Activated T-helper 17 cell treated with anti-CD3 and anti-CD28 coated beads, Interleukin-2, amount 50 U/mL, for 72 hours (primary cell): ENCODE results near the gene GRIK2. TPM values are rescaled to one million over a fixed set of nuclear protein-coding genes. Genes with fewer than 3 reads are reported as not detected.

Experiments used
- ATAC-seq: fragments of 150-1000 bp; cut with Tn5 transposase; replicated peaks from 2 replicates; pipeline ENCODE4 v1.10.0; 2021; ENCODE audit warnings: mild to moderate bottlenecking, moderate library complexity
- H3K27ac Mint-ChIP-seq: one replicate; pipeline ENCODE4 v1.8.0; 2022; ENCODE audit warnings: mixed read lengths
- H3K27me3 Mint-ChIP-seq: one replicate; pipeline ENCODE4 v1.8.0; 2022; ENCODE audit warnings: mixed read lengths
- H3K36me3 Mint-ChIP-seq: one replicate; pipeline ENCODE4 v1.8.0; 2022; ENCODE audit warnings: low read depth, mild to moderate bottlenecking, mixed read lengths
- H3K4me1 Mint-ChIP-seq: one replicate; pipeline ENCODE4 v1.8.0; 2022; ENCODE audit warnings: mixed read lengths
- H3K4me3 Mint-ChIP-seq: one replicate; pipeline ENCODE4 v1.8.0; 2022; ENCODE audit warnings: mild to moderate bottlenecking, mixed read lengths
- H3K9me3 Mint-ChIP-seq: one replicate; pipeline ENCODE4 v1.8.0; 2022; ENCODE audit warnings: mixed read lengths
- total RNA-seq, 2 donors: library from RNA; stranded (reverse); gene quantifications; one replicate each; pipeline ENCODE4 v1.2.3, GENCODE V29; 2022

GRIK2 gene
- total RNA-seq, 2 donors from 2014 or later: 0.13 TPM; not detected in 1

DNA sequence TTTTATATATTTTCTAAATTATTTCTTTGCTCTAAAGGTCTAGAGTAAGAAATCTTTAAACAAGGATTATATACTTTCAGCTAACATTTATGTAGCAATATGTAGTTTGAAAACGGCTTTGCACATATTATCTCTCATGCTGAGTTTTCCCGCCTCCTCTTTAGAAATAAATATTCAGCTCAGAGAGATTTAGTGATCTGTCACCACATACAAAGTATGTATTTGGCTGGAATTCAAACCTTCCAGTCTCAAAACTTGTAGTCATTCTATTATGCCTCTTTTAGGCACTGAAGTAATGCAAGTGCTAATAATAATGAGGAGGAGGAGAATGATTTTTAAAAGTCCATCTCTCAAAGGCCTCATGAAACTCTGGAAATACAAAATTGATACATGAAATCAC, 525.0 kb downstream of the GRIK2 start:
- Mint-ChIP-seq H3K27me3 (no peaks in the 10 kb centered on the region), H3K4me1 (no peaks in the 10 kb centered on the region), H3K36me3 (no peaks in the 10 kb centered on the region), H3K9me3 (no peaks in the 10 kb centered on the region), H3K4me3 (no peak overlapping the region), H3K27ac (no peak overlapping the region)
- no peak for ATAC-seq

DNA sequence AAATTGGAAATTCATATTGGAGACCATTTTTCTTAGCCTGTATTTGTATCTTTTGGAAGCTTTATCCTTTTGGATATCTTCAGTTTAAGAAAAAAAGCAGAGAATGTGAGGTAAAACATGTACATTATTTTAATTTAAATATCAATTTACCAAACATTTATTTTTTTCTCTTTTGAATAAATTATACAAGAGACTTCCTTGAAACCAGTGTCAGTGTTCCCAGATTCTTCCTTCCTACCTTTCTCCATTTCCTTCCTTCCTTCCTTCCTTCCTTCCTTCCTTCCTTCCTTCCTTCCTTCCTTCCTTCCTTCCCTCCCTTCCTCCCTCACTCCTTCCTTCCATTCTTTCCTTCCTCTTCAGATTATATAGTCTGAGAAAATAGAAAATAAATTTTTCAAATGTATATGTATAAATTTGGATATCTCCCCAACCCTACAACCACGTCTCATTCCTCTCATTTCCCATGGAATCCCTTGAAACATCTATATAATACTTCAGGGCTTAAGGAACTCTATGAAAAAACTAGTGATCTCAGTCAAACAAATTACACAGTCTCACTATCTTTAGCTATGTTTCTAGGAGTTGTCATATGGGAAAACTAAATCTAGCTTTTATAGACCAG, 528.4 kb downstream of the GRIK2 start:
- no peaks in the 10 kb centered on the region for H3K36me3 Mint-ChIP-seq
- H3K27ac Mint-ChIP-seq: no peak overlapping the region
- no peaks in the 10 kb centered on the region for H3K27me3 Mint-ChIP-seq
- H3K4me1 Mint-ChIP-seq: no peaks in the 10 kb centered on the region
- no peak overlapping the region for H3K4me3 Mint-ChIP-seq
- ATAC-seq: no peak
- no peaks in the 10 kb centered on the region for H3K9me3 Mint-ChIP-seq

DNA sequence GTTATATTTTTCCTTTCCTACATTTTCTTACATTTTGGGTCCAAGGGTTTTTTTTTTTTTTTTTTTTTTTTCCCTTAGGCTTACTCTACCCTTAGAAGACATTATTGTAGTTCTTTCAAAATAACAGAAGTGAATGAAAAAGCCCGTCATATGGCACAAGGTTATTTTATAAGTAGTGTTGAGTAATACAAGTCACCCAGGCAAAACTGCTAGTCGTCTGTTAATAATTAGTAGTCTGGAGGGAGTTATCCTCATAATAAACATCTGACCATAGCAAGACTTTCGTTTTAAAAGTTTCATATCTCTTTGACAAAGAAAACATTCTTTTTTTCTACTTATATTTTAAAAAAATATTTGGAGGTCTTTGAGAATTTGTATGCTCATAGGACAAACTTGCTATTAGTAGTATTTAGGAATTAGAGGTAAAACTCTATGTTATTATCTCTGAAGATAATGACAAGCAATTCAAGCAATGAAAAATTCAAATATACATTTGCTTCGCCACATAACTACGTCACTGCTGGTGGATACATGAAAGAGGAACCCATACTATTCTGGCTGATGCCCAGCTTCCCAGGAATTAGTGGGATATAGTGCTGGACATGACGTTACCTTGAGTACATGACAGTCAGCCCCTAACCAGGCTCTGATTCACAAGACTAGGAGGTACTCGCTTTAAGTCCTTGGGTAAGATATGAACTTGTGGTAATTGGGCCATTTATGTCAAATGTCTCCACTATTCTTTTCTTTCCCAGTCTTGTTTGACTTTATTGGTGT, 532.8 kb downstream of the GRIK2 start:
- no peaks in the 10 kb centered on the region for H3K36me3 Mint-ChIP-seq
- no peak overlapping the region for H3K4me3 Mint-ChIP-seq
- no peak overlapping the region for H3K27ac Mint-ChIP-seq
- peaks cover 4% of the 10 kb centered on the region for H3K9me3 Mint-ChIP-seq
- no peaks in the 10 kb centered on the region for H3K27me3 Mint-ChIP-seq
- no peaks in the 10 kb centered on the region for H3K4me1 Mint-ChIP-seq
- ATAC-seq: no peak

DNA sequence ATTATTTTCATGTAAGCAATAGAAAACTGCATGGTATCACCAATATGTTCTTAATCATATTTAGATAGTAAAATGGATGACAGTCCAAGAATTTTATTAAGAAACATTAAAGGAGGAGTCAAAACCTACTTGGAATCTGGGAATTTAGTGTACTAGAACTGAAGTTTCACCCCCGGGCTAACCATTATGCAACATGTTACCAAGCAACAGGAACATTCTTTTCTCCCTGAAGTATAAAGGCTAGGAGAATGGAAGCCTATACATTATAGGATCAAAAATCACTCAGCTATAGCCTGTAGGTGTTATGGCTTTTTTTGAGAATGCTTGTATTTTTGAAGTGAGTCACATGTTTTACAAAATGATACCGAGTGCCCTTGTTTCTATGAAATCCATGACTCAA, 538.3 kb downstream of the GRIK2 start:
- H3K27me3 Mint-ChIP-seq: no peaks in the 10 kb centered on the region
- H3K36me3 Mint-ChIP-seq: no peaks in the 10 kb centered on the region
- H3K27ac Mint-ChIP-seq: no peak overlapping the region
- peaks cover 10% of the 10 kb centered on the region for H3K9me3 Mint-ChIP-seq
- ATAC-seq: no peak
- no peaks in the 10 kb centered on the region for H3K4me1 Mint-ChIP-seq
- H3K4me3 Mint-ChIP-seq: no peak overlapping the region

DNA sequence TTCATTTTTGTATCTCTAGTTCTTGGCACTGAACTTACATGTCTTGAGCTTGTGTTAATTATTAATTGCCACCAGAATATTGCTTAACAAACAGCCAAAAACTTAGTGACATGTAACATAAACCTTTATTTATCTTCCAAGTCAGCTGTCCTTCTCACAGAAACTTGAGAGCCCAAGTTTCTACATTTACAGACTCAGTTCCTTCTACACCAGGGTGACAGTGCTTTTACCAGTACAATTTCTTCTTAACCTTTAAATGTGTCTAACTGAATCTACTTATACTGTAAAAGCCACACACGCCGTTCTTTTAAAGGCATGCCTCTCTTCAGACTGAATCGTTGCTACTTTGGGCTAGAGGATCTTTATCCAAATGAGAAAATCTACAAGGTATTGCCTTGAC, 539.2 kb downstream of the GRIK2 start:
- no peak overlapping the region for H3K27ac Mint-ChIP-seq
- H3K27me3 Mint-ChIP-seq: no peaks in the 10 kb centered on the region
- H3K4me1 Mint-ChIP-seq: no peaks in the 10 kb centered on the region
- no peaks in the 10 kb centered on the region for H3K36me3 Mint-ChIP-seq
- H3K9me3 Mint-ChIP-seq: peaks cover 10% of the 10 kb centered on the region
- H3K4me3 Mint-ChIP-seq: no peak overlapping the region
- no peak for ATAC-seq

DNA sequence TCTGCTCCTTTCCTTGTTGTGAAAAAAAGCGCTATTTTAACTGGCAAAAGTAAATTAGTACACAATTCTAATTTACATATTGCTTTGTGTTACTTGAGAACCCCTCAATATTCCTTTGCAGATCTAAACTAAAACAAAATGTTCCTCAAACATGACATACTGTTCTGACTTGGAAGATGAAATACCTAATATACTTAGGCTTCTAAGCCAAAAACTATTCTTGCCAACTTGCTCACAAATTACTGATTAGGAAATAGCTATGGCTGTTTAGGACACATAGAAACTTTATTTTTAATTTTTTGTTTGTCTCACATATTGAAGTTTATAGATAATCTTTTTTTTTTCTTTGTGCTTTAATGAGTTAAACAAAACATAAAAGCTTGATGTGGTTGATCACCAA, 542.2 kb downstream of the GRIK2 start:
- Mint-ChIP-seq H3K36me3 (no peaks in the 10 kb centered on the region), H3K27me3 (no peaks in the 10 kb centered on the region), H3K27ac (no peak overlapping the region), H3K4me1 (no peaks in the 10 kb centered on the region), H3K4me3 (no peak overlapping the region), H3K9me3 (peaks cover 7% of the 10 kb centered on the region)
- no peak for ATAC-seq

DNA sequence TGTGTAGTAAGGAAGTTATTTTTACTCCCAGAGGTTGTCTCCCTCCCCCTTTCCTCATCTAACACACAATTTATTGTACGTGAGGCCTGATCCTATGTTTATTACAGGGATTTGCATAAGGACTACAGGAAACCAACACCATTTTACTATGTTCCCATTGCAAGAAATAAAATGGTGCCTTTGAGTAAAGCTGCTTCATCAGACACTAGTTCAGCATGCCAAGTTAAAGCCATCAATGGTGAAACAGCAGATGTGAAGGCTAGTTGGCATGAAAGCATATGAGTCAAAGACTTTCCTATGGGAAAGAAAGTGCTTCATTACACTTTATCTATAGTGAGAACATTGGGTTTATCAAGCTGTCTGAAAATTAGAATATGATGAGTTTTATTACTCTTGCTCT, 543.0 kb downstream of the GRIK2 start:
- peaks cover 6% of the 10 kb centered on the region for H3K9me3 Mint-ChIP-seq
- H3K4me1 Mint-ChIP-seq: no peaks in the 10 kb centered on the region
- H3K27ac Mint-ChIP-seq: no peak overlapping the region

DNA sequence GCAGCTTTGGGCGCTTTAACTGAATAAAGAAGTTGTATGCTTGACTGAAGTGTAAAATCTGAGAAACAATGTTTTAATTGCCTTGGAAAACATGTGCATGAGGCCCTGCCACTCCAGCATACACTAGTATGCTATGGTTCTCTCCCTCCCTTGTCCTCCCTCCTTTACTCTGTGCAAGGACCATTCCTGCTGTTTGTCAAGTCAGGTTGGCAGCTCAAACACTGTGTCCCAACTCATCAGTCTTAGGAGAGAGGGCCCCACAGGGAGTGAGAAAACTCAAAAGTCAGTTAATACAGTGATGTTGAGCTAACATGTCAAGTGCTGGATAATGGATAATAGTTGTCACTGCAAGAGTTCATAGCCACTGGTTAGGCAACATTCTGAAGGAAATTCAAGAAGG, 543.6 kb downstream of the GRIK2 start:
- peaks cover 7% of the 10 kb centered on the region for H3K9me3 Mint-ChIP-seq
- H3K27ac Mint-ChIP-seq: no peak overlapping the region
- ATAC-seq: no peak
- H3K27me3 Mint-ChIP-seq: no peaks in the 10 kb centered on the region
- no peaks in the 10 kb centered on the region for H3K36me3 Mint-ChIP-seq
- H3K4me3 Mint-ChIP-seq: no peak overlapping the region
- H3K4me1 Mint-ChIP-seq: no peaks in the 10 kb centered on the region

More for the DNA sequence above, 543.0 kb downstream of the GRIK2 start:
- Mint-ChIP-seq H3K4me3 (no peak overlapping the region), H3K27me3 (no peaks in the 10 kb centered on the region), H3K36me3 (no peaks in the 10 kb centered on the region)
- no peak for ATAC-seq

DNA sequence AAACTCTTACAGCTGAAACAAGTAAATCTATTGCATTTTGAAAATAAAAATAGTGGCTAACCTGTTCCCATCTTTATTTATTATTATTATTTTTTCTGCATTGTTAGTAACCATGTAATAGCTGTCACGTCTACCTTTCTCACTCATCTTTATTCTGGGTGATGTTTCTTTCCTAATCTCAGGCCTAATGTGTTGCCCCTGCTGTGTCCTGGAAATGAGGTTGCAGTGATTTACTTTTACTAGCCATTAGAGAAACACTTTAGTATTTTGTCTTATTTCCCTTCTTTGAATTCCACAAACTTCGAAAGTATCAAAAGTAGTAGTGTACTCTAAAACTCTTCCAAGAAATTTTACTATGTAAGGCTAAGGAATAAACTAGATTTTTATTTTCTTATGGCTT, 546.9 kb downstream of the GRIK2 start:
- Mint-ChIP-seq H3K36me3 (no peaks in the 10 kb centered on the region), H3K4me1 (no peaks in the 10 kb centered on the region), H3K4me3 (no peak overlapping the region), H3K27ac (no peak overlapping the region), H3K9me3 (peaks cover 11% of the 10 kb centered on the region), H3K27me3 (no peaks in the 10 kb centered on the region)
- no peak for ATAC-seq

DNA sequence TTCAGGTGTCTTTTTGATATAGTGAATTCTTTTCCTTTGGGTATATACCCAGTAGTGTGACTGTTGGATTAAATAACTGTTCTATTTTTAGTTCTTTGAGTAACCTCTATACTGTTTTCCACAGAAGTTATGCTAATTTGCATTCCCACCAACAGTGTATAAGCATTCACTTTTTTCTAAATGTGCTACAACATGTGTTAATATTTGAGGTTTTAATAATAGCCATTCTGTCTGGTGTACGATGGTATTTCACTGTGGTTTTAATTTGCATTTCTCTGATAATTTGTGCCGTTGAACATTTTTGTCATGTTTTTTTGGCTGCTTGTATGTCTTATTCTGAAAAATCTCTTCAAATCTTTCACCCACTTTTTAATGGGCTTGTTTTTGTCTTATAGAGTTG, 563.5 kb downstream of the GRIK2 start:
- no peak for ATAC-seq
- no peak overlapping the region for H3K27ac Mint-ChIP-seq
- no peak overlapping the region for H3K4me3 Mint-ChIP-seq
- H3K9me3 Mint-ChIP-seq: peaks cover 3% of the 10 kb centered on the region
- no peaks in the 10 kb centered on the region for H3K27me3 Mint-ChIP-seq
- H3K36me3 Mint-ChIP-seq: no peaks in the 10 kb centered on the region
- no peaks in the 10 kb centered on the region for H3K4me1 Mint-ChIP-seq

DNA sequence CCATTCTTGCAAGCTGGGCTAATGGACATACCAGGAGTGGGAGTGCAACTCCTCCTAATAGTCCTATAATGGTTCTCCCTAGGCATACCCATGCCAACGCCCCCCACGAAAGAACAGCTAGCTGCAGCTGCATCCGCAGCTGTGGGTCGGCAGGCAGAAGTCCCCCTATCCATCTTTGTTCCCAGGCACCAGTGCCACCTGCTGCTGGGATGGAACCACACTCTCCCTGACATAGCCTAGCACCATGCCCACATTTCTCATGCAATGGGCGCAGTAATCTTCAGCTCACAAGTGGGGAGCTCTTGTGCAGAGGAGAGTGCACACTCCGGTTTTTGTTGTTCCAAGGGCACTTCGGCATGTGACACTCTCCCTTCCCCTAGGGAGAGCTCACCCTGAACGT, 567.8 kb downstream of the GRIK2 start:
- H3K27ac Mint-ChIP-seq: no peak overlapping the region
- H3K4me1 Mint-ChIP-seq: no peaks in the 10 kb centered on the region
- no peak overlapping the region for H3K4me3 Mint-ChIP-seq
- no peak for ATAC-seq
- no peaks in the 10 kb centered on the region for H3K27me3 Mint-ChIP-seq
- no peaks in the 10 kb centered on the region for H3K36me3 Mint-ChIP-seq
- peaks cover 3% of the 10 kb centered on the region for H3K9me3 Mint-ChIP-seq

DNA sequence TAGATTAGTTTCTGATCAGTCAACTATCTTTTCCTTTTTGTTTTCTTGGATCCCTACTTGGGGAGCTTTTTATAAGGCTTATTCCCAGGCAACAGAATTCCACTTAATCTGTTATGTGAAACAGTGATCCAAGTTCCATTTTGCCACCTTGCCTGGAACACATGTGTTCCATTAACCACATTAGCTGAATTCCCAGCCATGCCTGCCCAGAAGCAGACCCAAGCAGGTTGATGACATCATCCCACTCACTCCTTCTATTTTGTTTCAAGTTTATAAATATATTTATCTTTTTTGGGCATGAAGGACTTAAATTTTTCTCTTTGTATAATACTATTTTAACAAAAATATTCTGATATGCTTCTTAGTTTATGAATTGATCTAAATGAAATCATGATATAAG, 587.4 kb downstream of the GRIK2 start:
- H3K27ac Mint-ChIP-seq: no peak overlapping the region
- ATAC-seq: no peak

DNA sequence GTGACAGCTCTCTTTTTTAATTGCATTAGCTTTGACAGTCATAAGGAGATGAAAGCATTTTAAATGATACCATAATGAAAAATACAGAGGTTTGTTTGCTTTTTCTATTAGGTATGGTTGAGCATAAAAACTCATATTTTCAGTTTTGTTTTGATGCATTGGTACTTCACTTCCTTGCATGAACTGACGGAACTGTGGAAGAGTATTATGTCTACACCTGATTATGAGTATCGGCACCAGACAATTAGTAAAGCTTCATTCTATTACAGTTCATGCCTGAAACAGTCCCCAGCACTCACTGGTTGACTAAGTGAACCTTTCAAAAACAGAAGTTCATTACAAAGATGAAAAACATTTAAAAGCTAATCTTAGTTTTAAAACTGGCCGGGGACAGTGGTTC, 593.0 kb downstream of the GRIK2 start:
- Mint-ChIP-seq H3K4me3 (no peak overlapping the region), H3K27me3 (no peaks in the 10 kb centered on the region), H3K4me1 (no peaks in the 10 kb centered on the region), H3K9me3 (peaks cover 3% of the 10 kb centered on the region), H3K27ac (no peak overlapping the region), H3K36me3 (no peaks in the 10 kb centered on the region)
- no peak for ATAC-seq

More for the DNA sequence above, 587.4 kb downstream of the GRIK2 start:
- H3K27me3 Mint-ChIP-seq: no peaks in the 10 kb centered on the region
- H3K4me3 Mint-ChIP-seq: no peak overlapping the region
- peaks cover 11% of the 10 kb centered on the region for H3K9me3 Mint-ChIP-seq
- no peaks in the 10 kb centered on the region for H3K4me1 Mint-ChIP-seq
- H3K36me3 Mint-ChIP-seq: no peaks in the 10 kb centered on the region

DNA sequence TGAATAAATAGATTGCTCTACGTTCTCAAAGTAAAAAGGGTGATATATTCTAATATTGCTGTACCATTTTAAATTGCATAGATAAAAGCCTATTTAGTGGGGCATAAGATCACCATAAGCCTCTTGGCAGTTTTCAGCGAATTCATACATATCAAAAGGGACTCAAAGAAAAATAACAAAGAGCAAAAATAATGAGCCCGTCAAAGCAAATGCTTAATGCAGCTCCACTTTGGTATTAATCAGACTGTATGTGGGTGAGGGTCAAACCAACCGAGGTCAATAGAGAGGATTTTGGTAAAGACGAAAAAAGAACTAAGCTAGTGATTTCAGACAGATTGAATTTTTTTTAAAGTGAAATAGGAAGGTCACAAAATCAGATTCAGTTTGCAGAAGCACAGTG, 598.8 kb downstream of the GRIK2 start:
- Mint-ChIP-seq H3K27me3 (no peaks in the 10 kb centered on the region), H3K36me3 (no peaks in the 10 kb centered on the region), H3K4me1 (no peaks in the 10 kb centered on the region), H3K9me3 (no peaks in the 10 kb centered on the region), H3K27ac (no peak overlapping the region), H3K4me3 (no peak overlapping the region)
- ATAC-seq: no peak

DNA sequence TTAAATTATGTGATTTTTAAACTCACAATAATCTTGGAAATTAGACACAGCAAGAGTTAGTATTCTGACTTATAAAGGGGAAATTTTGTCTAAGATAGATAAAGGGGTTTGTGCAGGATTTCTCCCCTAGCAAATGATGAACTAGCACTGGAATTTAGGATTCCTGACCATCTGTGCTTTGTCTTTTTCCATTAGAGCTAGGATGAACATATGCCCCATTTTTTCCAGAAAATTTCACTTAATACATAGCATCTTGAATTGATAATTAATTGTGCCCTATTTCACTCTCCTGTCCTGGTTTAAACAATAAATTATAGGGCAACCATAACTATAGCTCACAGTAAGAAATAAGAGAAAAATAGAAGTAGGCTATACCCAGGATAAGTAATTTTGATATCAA, 601.0 kb downstream of the GRIK2 start:
- Mint-ChIP-seq H3K4me1 (no peaks in the 10 kb centered on the region), H3K4me3 (no peak overlapping the region), H3K27me3 (no peaks in the 10 kb centered on the region), H3K36me3 (no peaks in the 10 kb centered on the region), H3K27ac (no peak overlapping the region), H3K9me3 (no peaks in the 10 kb centered on the region)
- ATAC-seq: no peak
